ENCODE data around the gene SIRPD.
"Not testable (repeated sequence)": the region's sequence is repeated elsewhere in the genome, so short reads cannot be mapped to it uniquely, and the experiment has no call there.

The SIRPD gene

DNA sequence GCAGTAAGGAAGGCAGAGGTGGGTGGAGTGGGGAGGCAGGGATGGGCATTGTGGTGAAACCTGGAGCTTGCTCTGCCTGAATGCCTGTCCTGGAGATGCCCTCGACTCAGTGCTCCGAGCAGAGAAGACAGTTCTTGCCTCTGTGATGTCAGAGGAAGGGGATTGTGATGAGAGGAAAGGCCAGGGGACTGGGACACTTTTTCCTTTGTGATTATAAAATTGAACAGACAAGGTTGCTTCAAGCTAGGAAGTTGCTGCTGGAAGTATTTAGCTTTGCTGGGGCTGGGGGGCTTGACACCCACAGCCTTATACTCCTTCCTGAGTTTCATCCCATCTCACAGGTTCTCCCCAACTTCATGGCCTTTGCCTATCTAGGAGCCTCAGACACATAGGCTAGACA lies at the start of gene SIRPD:
Gene SIRPD, minus strand, starts transcription at position 101 of the 400 bp plus-strand sequence. Its CDS starts 52 bp downstream, at position 49.
- FAIRE-seq, result no peak

DNA sequence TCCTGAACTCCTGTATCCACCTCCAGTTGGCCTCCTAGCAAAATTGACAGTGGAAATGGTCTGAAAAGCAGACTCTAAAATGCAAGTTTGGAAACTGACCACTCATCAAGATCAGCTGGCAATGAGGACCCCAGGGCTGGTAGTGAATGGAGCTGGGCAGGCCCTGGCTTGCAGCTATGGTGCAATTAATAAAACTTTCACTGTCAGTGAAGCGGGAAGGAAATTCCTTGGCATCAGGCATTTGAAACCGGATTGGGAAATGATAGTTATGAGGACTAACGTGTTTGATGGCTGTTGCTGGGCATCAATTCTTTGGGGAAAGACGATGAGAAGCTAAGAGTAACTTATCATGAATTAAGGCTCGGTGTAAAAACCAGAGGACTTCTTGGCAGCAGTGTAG lies 43.2 kb upstream of the SIRPD start:
- no peak for FAIRE-seq

DNA sequence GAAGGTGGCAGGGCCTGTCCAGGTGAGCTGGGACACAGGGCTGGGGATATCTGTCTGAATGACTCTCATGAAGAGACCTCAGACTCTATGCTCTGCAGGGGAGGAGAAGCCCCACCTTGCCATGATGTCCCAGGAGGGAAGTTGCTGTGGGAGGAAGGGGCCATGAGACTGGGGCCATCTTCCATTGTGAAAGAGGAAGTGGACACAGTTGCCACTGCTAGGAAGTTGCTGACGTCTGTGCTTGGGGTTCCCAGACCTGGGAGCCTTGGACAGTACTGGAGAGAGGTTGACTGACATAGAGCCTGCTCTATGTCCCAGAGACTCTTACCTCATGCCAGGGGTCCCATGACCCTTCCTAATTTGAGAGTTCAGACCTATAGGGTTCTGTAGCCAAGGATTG lies 37.8 kb upstream of the SIRPD start:
- FAIRE-seq, result no peak

DNA sequence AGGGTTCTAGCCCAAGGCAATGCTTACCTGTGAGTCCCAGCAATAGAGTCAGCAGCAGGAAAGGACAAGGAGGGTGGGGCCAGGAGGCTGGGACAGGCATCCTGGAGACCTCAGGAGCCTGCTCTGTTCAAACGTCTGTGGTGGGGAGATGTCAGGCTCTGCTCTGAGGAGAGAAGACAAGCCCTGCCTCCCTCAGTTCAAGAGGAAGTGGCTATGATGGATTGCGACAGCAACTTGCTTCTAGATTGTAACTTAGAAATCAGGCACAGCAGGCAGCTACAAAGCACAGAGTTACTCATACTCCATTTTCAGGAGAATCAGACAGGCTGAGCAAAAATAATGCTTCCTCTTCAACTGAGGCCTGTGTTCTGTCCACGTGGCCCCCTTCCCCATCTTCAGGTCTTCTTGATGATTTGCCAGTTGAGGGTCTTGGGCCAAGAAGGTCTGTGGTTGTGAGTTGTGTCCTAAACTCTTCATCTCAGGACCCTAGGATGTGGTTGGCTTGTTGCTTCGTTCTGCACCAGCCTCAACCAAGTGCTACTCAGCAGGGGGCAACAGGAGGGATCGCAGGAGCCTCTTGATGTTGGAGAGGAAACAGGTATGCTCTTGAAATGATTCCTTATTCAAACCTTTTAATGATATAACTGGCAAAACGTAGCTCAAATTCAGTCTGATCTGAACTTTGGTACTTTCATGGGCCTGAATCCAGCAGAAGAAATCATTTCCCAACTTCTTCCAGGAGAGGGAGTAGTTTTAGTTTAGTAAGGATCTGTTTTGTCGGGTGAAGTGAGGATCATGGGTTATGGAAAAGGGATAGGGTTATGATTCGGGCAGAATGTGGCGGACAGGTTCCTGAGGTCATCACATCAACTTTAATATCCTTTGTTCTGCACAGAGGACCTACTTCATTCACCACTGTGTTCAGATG lies 31.3 kb upstream of the SIRPD start:
- no peak for FAIRE-seq

DNA sequence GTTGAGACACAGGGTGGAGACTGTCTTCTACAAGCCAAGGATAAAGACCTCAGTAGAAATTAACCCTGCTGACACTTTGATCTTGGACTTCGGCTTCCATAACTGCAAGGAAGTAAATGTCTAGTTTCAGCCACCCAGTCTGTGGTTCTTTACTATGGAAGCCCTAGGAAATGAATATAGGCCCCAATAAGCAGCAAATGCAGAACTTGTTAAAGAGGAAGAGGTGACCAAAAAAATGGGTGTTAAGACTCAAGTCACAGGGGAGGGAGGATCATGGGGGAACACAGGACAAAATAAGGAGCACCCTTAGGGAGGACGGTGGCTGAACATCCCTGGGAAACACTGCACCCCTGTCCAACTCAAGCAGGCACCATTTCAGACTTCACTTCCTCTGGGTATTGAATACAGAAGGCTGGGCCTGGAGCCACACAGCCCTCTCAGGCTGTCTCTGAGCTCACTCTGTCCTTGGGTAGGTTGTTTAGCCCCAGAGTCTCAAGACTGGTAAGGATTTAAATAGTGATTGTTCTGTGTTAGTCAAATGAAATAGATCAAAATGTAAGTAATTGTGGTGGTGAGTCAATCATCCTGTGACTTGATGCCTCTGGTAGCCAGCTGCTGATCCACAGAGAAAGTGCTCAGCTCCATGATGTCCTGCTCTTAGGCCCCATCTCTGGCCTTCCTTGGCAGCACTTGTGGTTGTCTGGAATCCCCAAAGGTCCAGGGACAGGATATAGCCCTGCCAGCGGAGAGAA lies 30.5 kb upstream of the SIRPD start:
- FAIRE-seq, result no peak

DNA sequence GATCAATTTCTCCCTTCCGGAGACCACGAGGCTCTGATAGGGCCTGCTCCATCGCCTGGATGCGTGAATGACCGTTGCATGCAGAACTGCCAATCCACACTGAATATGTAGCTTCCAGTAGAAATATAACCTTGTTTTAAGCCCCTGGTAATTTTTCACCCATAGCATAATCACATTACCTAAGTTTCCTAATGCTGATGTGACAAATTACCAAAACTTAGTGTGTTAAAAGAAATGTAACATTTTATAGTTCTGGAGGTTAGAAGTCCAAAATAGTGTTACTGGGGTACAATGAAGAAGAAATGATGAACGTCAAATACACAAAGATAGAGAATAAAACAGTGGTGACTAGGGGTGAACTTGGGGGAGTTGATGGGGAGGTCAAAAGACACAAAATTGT lies 22.0 kb upstream of the SIRPD start:
- FAIRE-seq, result no peak

DNA sequence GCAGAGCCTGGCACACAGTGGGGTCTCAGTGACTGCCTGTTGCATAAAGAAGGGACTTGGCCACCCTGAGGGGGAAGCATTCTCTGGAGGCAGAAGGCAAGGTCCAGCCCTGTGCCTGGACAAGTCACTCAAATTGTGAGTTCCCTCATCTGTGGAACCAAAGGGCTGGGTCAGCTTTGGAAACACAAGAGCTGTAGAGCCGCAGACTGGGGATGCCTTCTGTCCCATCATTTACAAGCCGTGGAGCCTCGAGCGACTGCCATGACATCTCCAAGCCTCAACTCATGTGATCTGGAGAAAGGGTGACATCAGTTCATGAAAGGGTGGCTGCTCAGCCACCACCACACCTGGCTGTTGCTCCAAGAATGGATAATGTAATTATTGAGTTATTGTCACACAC lies 20.4 kb upstream of the SIRPD start:
- no peak for FAIRE-seq

DNA sequence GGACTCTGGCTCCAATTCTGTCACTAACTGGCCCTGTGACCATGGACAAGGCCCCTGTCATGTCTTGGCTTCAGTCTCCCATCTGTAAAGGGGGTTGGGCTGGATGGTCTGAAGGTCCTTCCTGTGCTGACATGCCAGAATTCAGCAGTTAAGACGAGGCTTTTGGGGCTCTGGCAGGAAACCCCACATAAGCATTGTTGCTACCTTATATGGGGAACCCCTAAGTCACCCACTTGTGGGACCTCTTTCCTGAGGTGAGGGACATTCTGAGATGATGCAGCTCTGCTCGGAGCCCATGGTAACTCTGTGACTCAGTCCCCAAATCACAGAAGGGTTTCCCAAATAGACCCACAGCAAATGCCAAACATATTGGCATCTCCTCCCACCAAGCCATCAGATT lies 19.8 kb upstream of the SIRPD start:
- not testable (repeated sequence) for FAIRE-seq

DNA sequence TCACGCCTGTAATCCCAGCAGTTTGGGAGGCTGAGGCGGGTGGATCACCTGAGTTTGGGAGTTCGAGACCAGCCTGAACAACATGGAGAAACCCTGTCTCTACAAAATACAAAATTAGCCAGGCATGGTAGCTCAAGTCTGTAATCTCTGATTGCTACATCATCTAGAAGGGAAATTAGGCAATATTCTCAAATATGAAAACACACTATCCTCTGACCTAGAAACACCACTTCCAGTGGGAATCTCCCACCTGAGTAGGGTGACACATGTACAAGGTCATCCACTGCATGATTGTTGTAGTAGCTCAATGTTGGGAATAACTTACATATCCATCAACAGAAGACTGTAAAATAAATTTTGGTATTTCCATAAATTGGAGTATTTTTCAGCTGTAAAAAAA lies 19.1 kb upstream of the SIRPD start:
- FAIRE-seq, result no peak

DNA sequence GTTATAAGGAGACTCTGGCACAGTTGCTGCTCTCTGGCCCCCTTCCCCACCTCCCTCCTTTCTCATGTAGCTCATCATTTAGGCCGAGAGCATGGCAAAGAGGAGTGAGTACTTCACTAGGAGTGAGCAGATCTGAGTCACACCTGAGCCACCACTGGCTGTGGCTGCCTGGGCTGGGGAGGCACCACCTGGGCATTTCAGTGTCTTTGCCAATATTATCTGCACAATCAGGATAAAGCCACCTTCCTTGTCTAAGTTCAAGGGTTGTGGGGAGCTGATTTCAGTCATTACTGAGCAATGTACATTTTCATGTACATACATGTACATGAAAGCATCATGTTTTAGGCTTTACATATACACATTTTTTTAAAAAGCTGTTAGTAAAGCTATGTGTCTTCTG lies 18.5 kb upstream of the SIRPD start:
- FAIRE-seq, result not testable (repeated sequence)

DNA sequence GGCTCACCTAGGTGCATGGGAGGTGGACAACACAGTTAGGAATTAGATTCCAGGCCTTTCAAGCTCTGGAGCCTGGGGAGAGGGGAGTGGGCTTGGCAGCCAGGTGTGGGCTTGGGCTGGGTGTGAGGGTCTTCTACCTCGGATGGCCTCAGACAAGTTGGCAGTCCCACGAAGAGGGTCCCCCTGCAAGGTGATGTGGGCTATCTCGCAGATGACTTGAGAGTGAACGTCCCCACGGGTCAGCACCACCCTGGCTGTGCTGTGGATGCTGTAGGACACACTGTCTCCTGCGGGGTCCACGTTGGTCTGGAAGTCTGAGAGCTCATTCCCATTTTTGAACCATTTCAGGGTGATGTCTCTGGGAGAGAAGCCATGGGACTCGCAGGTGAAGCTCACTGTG lies 14.1 kb upstream of the SIRPD start:
- not testable (repeated sequence) for FAIRE-seq

DNA sequence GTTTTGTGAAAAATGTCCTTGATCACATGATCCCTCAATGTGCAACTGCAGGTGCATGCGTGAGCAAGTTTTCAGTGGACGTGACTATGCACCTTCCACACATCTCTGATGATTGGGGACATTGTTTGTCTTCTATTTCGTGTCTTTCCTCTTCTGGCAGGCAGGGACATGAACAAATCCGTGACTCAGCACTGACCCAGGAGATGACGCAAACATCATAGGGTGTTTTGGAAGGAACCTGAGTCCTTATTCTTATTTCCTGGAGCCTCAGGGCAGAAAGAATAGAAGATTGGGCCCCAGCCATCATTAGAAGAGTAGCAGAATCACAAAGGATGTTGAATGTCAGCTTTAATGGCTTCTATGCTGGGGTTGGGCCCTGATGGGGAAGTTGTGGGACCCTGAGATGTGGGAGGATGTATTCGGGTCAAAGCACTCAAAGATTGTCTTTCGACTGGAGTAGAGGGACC lies 11.9 kb upstream of the SIRPD start:
- FAIRE-seq, result no peak

DNA sequence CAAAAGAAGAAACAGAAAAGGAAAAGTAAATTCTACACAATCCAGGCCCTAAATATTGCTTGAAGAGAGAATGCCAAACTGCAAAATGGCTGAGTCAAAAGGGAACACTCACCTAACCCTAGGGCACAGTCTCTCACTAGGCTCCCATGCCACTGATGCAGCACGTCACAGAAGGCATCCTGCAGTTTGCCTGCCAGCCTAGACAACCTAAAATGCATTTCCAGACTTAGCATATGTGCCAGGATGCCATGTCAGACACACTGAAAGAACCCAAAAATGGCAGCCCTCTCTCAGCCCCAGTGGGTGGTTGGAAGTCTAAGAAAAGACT lies 10.6 kb upstream of the SIRPD start:
- no peak for FAIRE-seq

DNA sequence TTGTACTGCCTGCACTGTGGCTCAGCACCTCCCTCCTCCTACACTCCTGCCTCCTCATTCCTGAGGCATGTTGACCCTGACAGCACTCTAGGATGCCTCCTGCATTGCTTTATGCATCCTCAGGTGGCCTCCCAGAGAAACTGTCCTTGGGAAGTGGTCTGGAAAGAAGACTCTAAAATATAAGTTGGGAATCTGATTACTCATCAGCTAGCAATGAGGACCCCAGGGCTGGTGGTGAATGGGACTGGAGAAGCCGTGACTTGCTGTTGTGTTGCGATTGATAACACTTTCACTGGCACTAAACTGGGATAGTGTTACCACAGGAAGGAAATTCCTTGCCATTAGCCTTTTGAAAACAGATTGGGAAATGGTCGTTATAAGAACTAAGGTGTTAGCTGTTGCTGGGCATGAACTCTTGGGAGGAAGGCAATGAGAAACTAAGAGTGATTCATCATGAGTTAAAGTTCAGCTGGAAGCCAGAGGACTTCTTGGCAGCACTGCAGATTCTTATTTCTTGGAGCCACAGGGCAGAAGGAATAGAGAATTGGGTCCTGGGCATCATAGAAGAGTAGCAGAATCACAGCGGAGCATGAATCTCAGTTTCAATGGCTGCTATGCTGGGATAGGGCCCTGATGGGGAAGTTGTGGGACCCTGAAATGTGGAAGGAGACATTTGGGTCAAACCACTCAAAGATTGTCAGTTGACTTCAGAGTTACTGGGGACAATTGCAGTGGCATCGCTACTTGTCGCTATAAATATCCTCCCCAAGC lies 10.1 kb upstream of the SIRPD start:
- FAIRE-seq, result no peak

DNA sequence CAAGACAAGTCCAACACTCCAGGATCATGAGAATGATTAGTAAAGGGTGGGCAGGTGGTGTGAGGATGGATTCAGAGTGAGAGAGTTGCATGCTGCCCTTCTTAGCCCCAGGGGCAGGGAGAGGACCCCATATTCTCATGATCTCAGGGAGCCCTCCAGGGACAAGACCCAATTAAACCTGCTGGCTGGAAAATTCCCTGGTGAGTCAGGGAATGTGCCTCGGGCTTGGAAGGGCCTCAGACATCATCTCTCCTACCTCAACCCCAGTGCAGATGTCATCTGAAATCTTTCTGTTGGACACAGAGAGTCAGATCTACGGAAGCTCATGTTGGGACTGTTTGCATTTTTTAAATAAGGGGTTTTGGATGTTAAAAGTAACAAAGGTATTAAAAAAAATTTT lies 9.2 kb upstream of the SIRPD start:
- no peak for FAIRE-seq

DNA sequence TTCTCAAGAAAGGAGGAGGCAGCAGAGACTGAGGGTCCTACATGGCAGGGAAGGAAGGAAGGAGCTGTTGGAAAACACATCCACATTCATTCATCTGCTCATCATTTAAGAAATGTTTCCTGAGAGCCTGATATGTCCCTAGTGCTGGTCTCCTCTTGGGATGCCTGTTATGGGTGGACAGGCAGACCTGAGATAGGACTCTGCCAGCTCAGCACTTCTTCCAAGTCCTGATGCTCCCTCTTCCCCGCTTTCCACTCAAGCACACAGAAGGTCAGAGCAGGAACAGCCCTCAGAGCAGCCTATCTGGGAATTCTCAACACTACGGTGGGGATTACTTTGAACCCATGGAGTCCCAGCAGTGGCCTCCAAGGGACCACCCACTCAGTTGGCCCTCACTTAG lies 8.0 kb upstream of the SIRPD start:
- no peak for FAIRE-seq

DNA sequence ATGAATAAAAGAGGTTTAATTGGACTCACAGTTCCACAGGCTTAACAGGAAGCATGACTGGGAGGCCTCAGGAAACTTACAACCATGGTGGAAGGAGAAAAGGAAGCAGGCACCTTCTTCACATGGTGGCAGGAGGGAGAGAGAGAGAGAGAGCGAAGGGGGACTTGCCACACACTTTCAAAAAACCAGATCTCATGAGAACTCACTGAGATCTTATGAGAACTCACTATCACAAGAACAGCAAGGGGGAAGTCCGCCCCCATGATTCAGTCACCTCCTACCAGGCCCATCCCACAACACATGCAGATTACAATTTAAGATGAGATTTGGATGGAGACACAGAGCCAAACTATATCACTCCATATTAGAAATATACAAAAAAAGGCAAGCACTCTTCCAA lies 6.1 kb upstream of the SIRPD start:
- no peak for FAIRE-seq

DNA sequence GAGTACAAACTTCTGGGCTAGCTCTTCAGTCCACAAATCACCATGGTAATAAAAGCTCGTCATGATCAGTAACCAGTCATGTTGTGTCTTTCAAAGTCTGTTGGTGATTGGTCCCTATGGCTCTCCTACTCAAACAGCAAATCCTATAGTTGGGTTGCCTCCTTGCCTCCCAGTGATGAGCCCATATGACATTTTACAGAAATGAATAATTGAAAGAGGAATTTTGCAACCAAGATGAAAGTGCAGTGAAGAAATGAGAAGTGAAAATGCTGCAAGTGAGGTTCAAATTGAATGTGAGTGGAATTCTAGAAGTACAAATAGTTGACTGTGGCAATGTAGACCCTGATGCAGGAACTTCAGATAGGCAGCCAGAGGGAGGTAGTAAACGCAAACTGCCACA lies 5.1 kb upstream of the SIRPD start:
- FAIRE-seq, result no peak

DNA sequence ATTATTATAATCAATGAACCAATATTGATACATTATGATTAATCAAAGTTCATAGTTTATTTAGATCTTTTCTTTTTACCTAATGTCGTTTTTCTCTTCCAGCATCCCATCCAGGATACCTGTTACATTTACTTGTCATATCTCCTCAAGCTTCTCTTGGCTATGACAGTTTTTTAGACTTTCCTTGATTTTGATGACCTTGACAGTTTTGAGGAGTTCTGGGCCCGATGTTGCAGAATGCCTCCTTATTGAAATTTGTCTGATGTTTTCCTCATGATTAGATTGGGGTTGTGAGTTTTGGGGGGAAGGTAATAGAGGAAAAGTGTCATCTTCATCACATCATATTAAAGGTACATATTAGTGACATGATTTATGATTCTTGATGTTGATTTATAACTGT lies 3.8 kb upstream of the SIRPD start:
- no peak for FAIRE-seq

DNA sequence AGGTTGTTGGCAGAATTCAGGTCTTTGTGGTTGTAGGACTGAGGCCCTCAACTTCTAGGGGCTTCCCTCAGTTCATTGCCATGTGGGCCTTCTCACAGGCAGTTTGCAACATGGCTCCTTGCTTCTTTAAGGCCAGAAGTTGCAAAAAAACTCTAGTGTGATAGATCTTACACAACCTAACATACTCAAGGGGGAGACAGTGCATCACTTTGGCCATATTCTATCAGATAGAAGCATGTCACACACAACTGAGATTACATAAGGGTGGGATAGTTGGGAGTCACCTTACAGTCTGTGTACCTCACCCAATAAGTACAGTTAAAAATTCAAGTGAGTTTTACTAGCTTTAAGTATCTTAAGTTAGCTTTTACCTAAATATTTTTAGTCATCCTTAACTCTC lies 1.6 kb downstream of the SIRPD start:
- FAIRE-seq, result no peak

DNA sequence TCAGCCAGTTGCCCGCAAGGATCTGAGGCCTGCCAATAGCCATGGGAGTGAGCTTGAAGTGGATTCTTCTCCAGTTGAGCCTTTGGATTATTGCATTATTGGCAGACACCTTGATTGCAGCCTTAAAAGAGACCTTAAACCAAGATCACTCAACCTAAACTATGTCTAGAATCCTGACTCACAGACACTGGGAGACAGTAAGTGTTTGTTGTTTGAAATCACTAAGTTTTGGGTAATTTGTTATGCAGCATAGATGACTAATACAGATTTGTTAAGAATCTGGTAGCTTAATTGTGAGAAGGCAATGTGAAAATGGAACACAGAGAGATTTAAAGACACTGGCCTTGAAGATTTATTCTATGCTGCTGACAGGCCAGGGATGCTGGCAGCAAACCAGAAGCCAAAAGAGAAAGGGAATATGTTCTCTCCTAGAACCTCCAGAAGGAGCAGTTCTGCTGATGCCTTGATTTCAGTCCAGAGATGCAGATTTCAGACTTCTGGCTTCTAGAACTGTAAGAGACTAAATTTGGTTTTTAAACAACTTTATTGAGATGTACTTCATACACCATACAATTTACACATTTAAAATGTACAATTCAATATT lies 17.6 kb downstream of the SIRPD start:
- FAIRE-seq, result no peak

DNA sequence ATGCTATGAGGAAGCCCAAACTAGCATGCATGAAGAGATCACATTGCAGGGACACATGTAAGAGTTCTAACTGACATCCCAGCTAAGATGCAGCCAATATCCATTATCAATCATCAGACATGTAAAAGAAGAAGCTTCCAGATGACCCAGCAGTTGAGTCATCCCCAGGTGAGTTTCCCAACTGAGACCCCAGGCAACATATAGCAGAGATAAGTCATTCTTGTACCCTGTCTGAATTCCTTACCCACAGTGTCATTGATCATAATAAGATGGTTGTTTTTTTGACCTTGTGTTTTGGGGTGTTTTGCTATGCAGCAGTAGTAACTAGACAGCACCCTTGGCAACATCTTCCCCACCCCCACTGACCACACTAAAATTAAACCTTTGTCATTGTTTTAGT lies 18.9 kb downstream of the SIRPD start:
- no peak for FAIRE-seq

DNA sequence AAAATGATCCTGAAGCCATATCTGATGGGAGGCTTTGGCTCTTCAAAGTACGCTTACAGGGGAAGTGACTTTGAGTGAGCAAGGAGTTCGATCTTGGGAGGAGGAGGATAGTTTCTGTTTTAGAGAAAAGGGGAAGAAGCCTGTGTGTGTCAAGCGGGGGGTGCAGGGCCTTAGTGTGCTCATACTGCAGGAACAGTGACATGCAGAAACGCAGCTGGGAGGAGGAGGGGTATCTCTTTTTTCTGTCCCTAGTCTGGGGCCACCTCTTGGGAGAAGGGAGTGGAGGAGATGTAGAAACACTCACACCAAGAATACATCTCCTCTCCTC lies 19.8 kb downstream of the SIRPD start:
- no peak for FAIRE-seq

Measured in A204.1 (cell line).